Upper lobe of left lung (tissue), 6 donors: ENCODE data around the gene HOXA4. TPM values are rescaled to one million over a fixed set of nuclear protein-coding genes. Genes with fewer than 3 reads are reported as not detected.

Source experiments
- ATAC-seq, 2 donors: fragments of 200-7000 bp; cut with Tn5 transposase; one replicate each; pipeline ENCODE4 v1.9.1; 2022; ENCODE audit warnings: mild to moderate bottlenecking in 2 of 2, moderate library complexity in 2 of 2; ENCODE audit not compliant: low FRiP score in 2 of 2
- DNase-seq, 2 donors: peaks; one replicate each; pipeline ENCODE4 v3.0.0-alpha.2; 2019 to 2020
- H3K27ac ChIP-seq, 4 donors: fragments of 200-600 bp; sonication (generic); one replicate each; pipeline ENCODE4 v1.5.1; 2016 to 2019
- H3K27me3 ChIP-seq, 4 donors: fragments of 200-600 bp; sonication (generic); one replicate each; pipeline ENCODE4 v1.5.1; 2017 to 2019
- H3K36me3 ChIP-seq, 4 donors: fragments of 200-600 bp; sonication (generic); one replicate each; pipeline ENCODE4 v1.5.1; 2016 to 2019
- H3K4me1 ChIP-seq, 4 donors: fragments of 200-600 bp; sonication (generic); one replicate each; pipeline ENCODE4 v1.5.1; 2018 to 2019
- H3K4me3 ChIP-seq, 4 donors: fragments of 200-600 bp; sonication (generic); one replicate each; pipeline ENCODE4 v1.5.1; 2017 to 2019; ENCODE audit warnings: mild to moderate bottlenecking in 2 of 4, moderate library complexity in 1 of 4
- H3K9me3 ChIP-seq, 4 donors: fragments of 200-600 bp; sonication (generic); one replicate each; pipeline ENCODE4 v1.5.1; 2018 to 2019
- EP300 ChIP-seq, 4 donors: sonication (generic); formaldehyde crosslinking; IDR thresholded peaks; one replicate each; pipeline ENCODE4 v1.5.1; 2017; ENCODE audit warnings: antibody characterized with exemption in 4 of 4, control low read depth in 2 of 4
- POLR2A ChIP-seq, 4 donors: fragments of 450-650 bp; IDR thresholded peaks; one replicate each; pipeline ENCODE4 v1.5.1; 2016 to 2017; ENCODE audit warnings: antibody characterized with exemption in 4 of 4, mild to moderate bottlenecking in 2 of 4
- POLR2AphosphoS5 ChIP-seq, 2 donors: sonication (generic); formaldehyde crosslinking; IDR thresholded peaks; one replicate each; pipeline ENCODE4 v1.5.1; 2017; ENCODE audit warnings: antibody characterized with exemption in 2 of 2
- WGBS, 2 donors: methylation state at CpG; one replicate each; pipeline ENCODE4 v1.1.5; 2017 to 2018; 5-methylcytosine and 5-hydroxymethylcytosine counted together
- total RNA-seq, 6 donors: library from RNA; depleted of rRNA in 4 of 6; stranded (reverse); fragments of >200 nt in 4 of 6; gene quantifications; one replicate each; pipeline versions ENCODE4 v1.1.0 to v1.2.1, GENCODE V29; 2016 to 2021
- TF ChIP-seq, protein P1 (sequence below), 6 experiments: fragments of 450-650 bp in 4 of 6; fragments of 200-600 bp in 2 of 6; sonication (generic) in 2 of 6; IDR thresholded peaks; one replicate each; pipeline ENCODE4 v1.5.1; 2016 to 2019; ENCODE audit warnings: antibody characterized with exemption in 6 of 6
- donor health status: DM: no; HTN: no; CAD: no; lungs with moderate emphysema.
- donor health status: DM: no; HTN: yes; CAD: no; lungs with severe emphysema.

HOXA4 gene
- total RNA-seq, 6 donors from 2014 or later: 1.5 to 10.5 (median 6.2) TPM

DNA sequence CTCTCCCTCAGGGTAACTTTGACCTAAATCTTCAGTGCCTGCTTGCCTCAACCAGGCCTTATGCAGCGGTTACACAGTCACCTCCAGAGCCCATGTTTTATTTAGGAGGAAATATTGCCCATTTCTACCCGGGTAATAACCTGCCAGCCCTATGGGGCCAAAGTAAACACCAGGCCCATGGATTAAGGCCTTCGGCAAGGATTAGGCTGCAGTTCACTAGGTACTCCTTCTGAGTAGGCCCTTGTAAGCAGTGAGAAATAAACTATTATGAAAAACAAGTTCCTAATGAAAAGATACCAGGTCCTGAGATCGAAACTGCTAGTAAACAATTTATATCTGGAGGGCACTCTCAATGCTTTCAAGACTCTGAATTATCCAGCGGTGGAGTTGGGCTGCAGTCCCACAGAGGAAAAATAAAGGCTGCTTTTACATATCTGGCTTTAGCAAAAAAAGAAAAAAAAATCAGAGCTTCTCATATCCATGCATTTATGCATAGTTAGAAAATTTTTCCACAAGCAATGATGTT is 47.3 kb upstream of the HOXA4 start:
- no peak overlapping the region for H3K27ac ChIP-seq
- 83 to 90% methylated on average over 5 of the region's 5 CpGs for WGBS, 2 donors
- TF ChIP-seq, protein P1, sequence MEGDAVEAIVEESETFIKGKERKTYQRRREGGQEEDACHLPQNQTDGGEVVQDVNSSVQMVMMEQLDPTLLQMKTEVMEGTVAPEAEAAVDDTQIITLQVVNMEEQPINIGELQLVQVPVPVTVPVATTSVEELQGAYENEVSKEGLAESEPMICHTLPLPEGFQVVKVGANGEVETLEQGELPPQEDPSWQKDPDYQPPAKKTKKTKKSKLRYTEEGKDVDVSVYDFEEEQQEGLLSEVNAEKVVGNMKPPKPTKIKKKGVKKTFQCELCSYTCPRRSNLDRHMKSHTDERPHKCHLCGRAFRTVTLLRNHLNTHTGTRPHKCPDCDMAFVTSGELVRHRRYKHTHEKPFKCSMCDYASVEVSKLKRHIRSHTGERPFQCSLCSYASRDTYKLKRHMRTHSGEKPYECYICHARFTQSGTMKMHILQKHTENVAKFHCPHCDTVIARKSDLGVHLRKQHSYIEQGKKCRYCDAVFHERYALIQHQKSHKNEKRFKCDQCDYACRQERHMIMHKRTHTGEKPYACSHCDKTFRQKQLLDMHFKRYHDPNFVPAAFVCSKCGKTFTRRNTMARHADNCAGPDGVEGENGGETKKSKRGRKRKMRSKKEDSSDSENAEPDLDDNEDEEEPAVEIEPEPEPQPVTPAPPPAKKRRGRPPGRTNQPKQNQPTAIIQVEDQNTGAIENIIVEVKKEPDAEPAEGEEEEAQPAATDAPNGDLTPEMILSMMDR (IDR thresholded peaks at IDR 0.05): no peak
- TF ChIP-seq EP300 (IDR thresholded peaks at IDR 0.05) (no peak), POLR2A (IDR thresholded peaks at IDR 0.05) (no peak), POLR2AphosphoS5 (IDR thresholded peaks at IDR 0.05) (no peak)
- H3K27me3 ChIP-seq: peaks cover 0 to 91% (median 58%) of the 10 kb centered on the region in 4 donors
- no peaks in the 10 kb centered on the region for H3K36me3 ChIP-seq
- peaks cover 25 to 33% (median 25%) of the 10 kb centered on the region in 4 donors for H3K4me1 ChIP-seq
- ATAC-seq (no peak), DNase-seq (no peak)
- peaks cover 0 to 6% (median 0%) of the 10 kb centered on the region in 4 donors for H3K9me3 ChIP-seq
- no peak overlapping the region for H3K4me3 ChIP-seq

- H3K36me3 ChIP-seq: no peaks in the 10 kb centered on the region
- ATAC-seq (no peak), DNase-seq (peak; percentile 15 to 55)
- H3K27ac ChIP-seq: no peak overlapping the region
- H3K4me3 ChIP-seq: no peak overlapping the region
- peaks cover under 1 to 91% (median 60%) of the 10 kb centered on the region in 4 donors for H3K27me3 ChIP-seq
- 73 to 87% methylated on average over 21 to 22 of the region's 22 CpGs for WGBS, 2 donors
- H3K9me3 ChIP-seq: peaks cover 0 to 6% (median 0%) of the 10 kb centered on the region in 4 donors
- H3K4me1 ChIP-seq: peaks cover 25 to 36% (median 31%) of the 10 kb centered on the region in 4 donors
- TF ChIP-seq, protein P1 (IDR thresholded peaks at IDR 0.05): no peak
- TF ChIP-seq POLR2A (IDR thresholded peaks at IDR 0.05) (no peak), EP300 (IDR thresholded peaks at IDR 0.05) (no peak), POLR2AphosphoS5 (IDR thresholded peaks at IDR 0.05) (no peak)
These were observed 46.6 kb upstream of the HOXA4 start for GRCh38 chr7:27176962-27177794.

GRCh38 chr7:27176524-27176845 is 45.9 kb upstream of the HOXA4 start:
- Histone ChIP-seq H3K36me3 (no peaks in the 10 kb centered on the region), H3K4me3 (no peak overlapping the region), H3K4me1 (peaks cover 27 to 41% (median 33%) of the 10 kb centered on the region in 4 donors), H3K27ac (no peak overlapping the region), H3K9me3 (peaks cover 0 to 6% (median 0%) of the 10 kb centered on the region in 4 donors), H3K27me3 (peaks cover 2 to 92% (median 63%) of the 10 kb centered on the region in 4 donors)
- 80 to 85% methylated on average over 1 to 3 of the region's 3 CpGs for WGBS, 2 donors
- TF ChIP-seq, protein P1 (IDR thresholded peaks at IDR 0.05): no peak
- TF ChIP-seq EP300 (IDR thresholded peaks at IDR 0.05): no peak
- TF ChIP-seq POLR2A (IDR thresholded peaks at IDR 0.05): no peak
- TF ChIP-seq POLR2AphosphoS5 (IDR thresholded peaks at IDR 0.05): no peak
- no peak for ATAC-seq
- DNase-seq: no peak

DNA sequence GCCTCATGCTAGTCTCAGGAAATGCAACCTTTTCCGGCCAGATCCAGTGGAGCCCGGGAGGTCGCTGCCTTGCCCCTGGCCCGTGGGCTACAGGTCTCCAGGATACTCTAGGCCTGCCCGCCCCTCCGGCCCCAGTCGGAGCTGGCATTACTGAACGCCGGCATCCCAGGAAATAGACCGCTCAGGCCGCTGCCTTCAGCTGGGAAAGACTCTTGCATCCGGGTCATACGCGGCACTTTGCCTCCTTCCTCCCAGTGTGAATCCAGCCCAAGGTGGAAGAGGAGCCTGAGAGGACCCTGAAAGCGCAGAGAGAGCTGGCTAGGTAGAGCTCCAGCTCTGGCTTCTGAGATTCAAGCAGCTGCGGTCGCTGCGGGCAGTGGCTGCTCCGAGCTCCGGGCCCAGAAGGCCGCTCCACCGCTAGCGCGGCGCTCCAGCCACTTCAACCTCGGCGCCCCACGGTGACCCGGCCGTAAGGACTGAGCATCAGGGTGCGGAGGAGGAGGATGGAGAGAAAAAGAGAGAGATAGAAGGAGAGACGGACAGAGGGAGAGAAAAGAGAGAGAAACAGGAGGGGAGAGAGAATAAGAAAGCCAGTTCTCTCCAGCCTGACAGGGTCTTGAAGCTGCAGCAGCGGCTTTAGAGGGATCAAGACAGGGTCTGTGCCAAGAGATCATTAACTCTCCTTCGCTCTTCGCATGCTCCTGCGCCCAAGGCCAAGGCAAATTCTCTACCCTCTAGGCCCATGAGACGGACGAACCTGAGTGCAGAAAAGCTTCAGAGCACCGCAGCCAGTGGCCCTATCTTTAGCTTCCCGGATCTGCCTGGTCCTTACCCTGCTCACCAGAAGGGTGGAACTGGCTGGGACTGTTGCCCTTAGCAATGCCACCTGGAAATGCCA is 45.3 kb upstream of the HOXA4 start:
- TF ChIP-seq EP300 (IDR thresholded peaks at IDR 0.05): no peak
- TF ChIP-seq POLR2AphosphoS5 (IDR thresholded peaks at IDR 0.05): no peak
- TF ChIP-seq POLR2A (IDR thresholded peaks at IDR 0.05): no peak
- TF ChIP-seq, protein P1 (IDR thresholded peaks at IDR 0.05): no peak
- H3K4me3 ChIP-seq: no peak overlapping the region
- WGBS, 2 donors: 41 to 70% methylated on average over 23 to 36 of the region's 40 CpGs
- no peaks in the 10 kb centered on the region for H3K36me3 ChIP-seq
- H3K4me1 ChIP-seq: peaks cover 27 to 45% (median 33%) of the 10 kb centered on the region in 4 donors
- no peak overlapping the region for H3K27ac ChIP-seq
- DNase-seq (peak; percentile 16 to 76), ATAC-seq (no peak)
- peaks cover 0 to 6% (median 0%) of the 10 kb centered on the region in 4 donors for H3K9me3 ChIP-seq
- H3K27me3 ChIP-seq: peaks cover 2 to 96% (median 67%) of the 10 kb centered on the region in 4 donors
